DMS53 treated with DMSO at 0.1 percent for 48 hours (cell line): Measurements from ENCODE around the gene SSU72.

Experiments
- DNase-seq: peaks from one replicate; lab custom pipeline; 2025; ENCODE audit not compliant: unreplicated experiment; lab: John Stamatoyannopoulos, UW

SSU72 gene

DNA sequence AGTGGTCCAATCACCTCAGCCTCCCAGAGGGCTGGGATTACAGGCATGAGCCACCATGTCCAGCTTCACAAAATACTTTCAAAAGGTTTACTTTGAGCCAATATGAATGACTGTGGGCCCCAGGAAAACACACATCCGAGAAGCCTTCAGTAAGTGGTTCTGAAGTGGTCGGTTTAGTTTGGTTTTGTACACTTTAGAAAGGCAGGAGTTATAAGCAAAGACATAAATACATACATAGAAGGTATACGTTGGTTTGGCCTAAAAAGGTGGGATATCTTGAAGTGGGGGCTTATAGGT is 37.4 kb upstream of the SSU72 start:
- peak; percentile 43 for DNase-seq

DNA sequence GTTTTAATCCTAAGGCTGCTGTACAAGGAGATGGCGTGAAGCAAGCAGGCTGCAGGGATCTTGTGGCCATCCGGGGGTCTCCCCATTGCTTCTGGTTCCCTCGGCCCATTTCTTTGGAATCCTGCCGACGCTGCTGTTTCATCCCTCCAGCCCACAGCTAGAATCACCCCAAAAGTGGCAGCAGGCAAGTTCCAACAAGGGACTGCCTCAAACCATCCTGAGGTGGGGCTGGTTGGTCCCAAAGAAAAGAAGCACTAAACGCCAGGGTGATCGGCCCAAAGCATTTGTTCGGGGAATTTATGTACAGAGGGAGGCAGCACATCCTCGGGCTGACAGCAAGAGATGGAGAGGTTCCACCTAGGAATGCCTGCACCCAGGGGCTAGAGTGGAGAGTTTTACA is 36.1 kb upstream of the SSU72 start:
- no peak for DNase-seq

DNA sequence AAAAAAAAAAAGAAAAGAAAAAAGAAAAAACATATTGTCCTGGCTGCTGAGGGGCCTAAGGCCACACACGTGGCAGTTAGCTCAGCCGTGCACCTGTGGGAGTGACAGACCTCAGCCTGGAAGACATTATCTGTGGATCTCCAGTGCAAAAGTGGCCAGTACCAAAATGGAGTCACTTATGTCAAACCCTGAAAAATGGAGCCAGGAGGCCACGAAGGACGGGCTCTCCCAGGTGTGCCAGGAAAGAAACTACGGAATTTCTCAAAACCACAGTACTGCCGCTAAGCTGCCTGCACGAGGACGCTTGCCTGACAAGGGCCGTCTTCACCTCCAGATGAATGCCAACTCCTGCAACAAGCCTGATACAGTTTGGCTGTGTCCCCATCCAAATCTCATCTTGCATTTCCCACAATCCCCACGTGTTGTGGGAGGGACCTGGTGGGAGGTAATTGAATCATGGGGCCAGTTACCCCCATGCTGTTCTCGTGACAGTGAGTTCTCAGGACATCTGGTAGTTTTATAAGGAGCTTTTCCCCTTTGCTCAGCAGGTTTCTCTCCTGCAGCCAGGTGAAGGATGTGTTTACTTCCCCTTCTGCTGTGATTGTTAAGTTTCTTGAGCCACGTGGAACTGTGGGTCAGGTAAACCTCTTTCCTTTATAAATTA is 35.3 kb upstream of the SSU72 start:
- no peak for DNase-seq

GRCh38 chr1:1606232-1606631 is 31.6 kb upstream of the SSU72 start:
- DNase-seq, result no peak

GRCh38 chr1:1605724-1606123 is 31.1 kb upstream of the SSU72 start:
- DNase-seq, result no peak

GRCh38 chr1:1605034-1605591 is 30.4 kb upstream of the SSU72 start:
- DNase-seq, result no peak

DNA sequence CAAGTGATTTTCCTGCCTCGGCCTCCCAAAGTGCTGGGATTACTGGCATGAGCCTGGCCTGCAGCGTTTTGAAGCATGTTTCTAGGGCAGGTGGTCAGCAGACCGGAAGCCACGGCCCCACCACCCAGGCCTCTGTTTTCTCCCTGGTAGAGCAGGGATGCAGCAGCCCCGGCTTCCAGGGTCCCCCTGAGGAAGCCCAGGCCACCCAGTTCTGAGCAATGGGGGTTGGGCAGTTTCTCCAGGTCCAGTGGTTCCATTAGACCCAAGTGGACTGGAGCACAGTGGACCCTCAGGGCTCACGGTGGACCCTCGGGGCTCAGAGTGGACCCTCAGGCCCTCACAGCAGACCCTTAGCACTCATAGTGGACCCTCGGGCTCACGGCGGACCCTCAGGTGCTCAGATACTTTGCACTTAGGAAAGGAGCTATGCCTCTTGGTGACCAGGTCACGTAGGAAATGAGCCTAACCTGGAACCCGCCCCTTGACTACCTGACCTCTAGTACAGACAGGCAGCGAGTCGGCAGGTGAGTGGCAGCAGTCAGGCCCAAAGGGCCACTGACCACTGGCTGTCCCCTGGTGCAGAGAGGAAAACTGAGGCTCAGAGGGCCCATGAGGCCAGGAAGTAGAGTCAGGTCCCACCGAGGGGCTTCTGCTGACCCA is 29.8 kb upstream of the SSU72 start:
- no peak for DNase-seq

DNA sequence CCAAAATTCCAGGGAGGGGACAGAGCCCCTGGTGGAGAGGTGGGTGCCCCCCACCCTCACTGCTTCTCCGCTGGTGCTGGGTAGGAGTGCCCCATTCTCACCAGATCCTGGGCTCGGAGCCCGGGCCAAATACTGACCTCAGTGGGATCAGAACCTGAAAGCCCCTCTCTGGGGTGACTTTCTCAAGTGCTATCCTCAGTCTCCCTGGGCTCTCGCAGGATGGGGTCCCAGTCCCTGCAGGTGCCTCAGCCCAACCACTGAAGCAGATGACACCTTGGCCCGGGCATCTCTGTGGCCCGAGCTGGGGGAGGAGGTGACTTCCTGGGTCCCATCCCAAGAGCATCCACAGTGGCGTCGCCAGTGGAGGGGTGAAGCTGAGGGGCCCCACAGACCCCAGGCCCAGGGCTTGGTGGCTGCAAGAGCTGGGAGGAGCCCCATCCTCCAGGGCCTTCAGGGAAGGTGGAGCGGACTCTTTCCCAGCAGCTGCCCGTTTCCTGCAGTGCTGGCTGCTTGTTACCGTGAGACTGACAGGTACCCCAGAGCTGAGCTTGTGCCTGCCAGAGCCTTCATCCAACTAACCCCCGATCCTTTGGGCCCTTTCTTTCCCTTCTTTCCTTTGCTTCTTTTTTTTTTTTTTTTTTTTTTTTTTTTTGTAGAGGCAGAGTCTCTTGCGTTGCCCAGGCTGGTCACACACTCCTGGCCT is 29.2 kb upstream of the SSU72 start:
- no peak for DNase-seq

DNA sequence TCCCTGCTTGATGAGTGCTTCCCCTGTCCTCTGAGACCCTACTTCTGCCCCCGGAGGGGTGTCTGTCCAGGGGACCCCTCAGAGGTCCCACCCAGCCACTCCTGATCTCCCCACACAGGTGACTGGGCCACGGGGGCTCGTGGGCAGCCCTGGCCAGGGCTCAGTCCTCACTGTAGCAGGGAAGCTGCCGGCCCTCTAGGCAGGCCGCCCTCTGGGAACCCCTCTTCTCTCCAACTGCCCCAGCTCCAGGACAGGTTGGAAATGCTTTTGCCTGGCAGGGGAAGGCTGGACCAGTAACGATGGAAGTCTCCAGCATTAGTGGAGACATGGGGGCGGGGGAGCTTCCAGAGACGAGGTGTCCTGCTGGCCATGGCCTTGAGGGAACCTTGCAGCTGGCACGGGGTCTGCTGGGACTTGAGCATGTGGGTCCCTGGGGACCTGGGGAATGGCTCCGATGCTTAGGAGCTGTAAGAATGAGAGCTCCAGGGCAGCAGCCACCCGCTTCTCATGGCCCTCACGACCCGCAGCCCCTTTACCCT is 28.4 kb upstream of the SSU72 start:
- DNase-seq, result no peak

DNA sequence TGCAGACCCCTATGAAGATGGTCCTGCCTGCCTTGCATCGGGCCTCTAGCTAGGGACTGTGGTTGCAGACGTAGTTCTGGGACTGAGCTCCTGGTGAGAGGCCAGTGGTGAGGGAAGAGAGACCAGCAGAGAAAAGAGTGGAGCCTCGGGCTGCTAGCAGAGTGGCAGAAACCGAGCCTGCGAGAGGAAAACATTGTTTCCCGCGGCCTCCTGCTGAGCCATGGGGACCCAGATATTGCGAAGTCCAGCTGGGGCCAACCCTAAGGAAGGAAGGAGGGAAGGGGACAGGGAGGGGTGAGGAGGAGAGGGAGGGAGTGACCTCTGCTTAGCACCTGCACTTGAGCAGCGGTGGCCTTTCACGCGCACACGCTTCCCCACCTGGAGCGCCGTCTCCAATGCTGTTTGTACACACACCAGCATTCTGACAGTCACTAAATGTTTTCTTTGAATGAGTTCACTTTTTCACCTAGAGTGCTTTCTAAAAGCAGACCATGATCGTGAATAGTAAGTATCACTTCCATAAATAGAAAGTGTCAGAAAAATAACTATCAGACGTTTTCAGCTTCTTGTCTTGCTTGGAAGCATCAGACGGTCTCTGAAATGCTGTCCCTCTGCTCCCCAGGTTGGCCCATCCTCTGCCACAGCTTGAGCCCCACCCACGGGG is 27.8 kb upstream of the SSU72 start:
- DNase-seq, result no peak

DNA sequence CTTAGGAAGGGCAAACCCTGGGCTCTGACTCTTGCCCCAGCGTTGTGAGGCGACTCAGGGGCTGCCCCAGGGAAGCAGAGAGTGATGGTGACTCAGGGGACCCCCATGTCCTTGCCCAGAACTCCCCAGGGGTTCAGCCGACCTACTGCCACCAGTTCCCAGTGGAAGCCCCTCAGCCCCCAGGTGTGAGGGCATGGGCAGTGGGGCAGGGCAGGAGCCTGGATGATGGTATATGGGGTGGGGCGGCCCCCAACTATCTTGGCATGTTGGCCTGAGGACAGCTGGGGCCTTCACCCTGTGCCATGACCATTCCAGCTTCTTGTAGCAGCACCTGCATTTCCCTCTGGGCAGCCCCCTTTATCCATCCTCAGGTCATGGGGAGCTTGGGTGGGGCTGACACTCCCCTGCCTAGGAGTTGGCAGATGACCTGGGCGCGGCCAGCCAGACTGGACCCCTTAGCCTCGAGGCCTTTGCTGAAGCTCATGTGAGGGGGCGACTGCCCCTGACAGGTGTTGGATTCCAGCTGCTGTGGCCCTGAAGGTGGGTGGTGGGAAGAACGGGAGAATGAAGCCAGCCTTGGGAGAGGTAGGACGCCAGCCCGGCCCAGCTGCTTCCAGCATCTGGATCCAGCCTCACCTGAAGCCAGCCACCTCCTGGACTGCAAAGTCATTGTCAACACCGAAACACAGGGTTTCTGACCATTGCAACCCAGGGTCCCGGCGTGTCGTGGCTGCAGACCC is 27.1 kb upstream of the SSU72 start:
- DNase-seq, result no peak

DNA sequence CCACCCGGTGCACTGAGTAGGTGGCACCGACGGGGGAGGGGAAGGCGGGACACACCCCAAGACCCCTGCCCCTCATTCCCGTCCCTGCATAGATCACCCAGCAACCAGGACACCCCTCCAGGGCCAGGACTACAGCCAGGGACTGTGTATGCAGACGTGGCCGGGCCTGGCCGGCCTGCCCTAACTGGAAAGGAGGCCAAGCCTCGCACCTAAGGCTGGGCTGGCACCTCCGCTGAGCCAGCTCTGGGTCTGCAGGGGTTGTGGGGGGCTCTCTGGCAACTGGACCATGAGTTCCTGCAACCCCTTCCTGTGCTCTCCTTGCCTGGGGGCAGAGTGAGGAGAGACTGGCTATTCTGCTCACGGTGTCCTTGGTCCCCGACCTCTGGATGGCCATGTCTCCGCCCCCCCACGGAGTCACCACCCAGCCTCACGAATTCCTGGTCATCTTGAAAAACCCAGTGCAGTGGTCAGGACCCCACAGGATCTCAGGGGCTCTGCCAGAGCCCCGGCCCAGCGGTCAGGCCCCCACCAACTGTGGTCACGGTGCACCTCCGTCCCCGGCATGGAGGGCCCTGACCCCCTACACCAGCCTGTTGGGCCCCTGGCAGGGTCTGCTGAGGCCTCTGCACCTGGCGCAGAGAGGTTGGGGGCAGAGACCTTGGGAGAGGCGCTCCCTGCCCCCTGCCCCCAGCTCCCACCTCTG is 26.3 kb upstream of the SSU72 start:
- no peak for DNase-seq

GRCh38 chr1:1599935-1600860 is 25.5 kb upstream of the SSU72 start, which contains the start of gene FNDC10:
Gene FNDC10, minus strand, starts transcription at chr1:1600135. Its CDS starts 120 bp downstream, at chr1:1600015.
- DNase-seq, result no peak

DNA sequence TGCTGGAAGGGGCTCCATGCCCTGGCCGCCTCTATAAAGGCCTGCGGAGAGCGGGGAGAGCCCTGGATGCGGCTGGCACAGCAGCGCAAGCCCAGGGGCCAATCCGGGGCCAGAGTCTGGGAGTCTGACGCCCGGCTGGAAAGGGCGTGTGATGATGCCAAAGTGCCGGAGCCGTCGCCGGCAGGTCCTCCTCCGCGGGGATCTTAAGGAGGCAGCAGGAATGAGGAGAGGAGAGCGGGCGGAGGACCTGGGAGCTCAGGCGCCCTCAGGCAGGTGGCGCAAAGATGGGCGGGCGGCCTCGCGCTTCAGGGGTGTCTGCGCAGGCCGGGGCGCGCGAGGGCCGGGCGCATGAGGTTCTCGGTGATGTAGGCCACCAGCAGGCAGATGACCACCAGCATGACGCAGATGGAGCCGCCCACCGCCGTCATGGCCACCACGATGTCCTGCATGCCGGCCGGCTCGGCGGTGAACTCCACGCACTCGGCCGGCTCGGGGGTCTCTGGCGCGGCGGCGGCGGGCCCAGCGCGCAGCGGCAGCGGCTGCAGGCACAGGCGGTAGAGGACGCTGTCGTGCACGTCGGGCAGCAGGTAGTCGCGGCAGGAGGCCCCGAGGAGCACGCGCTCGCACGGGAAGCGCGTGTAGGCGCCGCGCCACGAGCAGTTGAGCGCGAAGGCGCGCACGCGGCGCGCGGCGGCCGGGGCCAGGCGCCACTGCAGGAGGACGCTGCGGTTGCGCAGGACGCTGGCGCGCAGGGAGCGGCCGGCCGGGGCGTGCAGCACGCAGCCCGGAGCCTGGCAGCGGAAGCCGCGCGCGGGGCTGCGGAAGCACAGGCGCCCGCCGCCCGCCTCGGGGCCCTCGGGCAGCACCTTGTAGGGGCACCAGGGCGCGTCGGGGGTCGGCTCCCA is 24.6 kb upstream of the SSU72 start:
- DNase-seq, result no peak

DNA sequence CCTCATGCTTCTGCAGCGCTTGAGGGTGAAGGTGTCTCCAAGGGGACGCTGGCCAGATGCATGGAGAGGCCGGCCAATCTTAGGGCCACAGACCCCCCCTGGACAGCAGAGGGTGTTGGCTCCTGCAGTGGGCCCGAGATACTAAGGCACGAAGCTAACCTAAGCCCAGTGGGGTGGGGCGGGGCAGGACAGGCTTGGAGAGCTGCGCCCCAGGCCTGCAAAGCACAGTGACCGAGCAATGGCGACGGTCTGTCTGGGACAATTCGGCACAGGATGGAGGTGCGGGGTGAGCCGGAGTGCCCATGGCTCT is 24.0 kb upstream of the SSU72 start:
- no peak for DNase-seq

- DNase-seq, result no peak
Measured at GRCh38 chr1:1598051-1598719, 23.5 kb upstream of the SSU72 start.

DNA sequence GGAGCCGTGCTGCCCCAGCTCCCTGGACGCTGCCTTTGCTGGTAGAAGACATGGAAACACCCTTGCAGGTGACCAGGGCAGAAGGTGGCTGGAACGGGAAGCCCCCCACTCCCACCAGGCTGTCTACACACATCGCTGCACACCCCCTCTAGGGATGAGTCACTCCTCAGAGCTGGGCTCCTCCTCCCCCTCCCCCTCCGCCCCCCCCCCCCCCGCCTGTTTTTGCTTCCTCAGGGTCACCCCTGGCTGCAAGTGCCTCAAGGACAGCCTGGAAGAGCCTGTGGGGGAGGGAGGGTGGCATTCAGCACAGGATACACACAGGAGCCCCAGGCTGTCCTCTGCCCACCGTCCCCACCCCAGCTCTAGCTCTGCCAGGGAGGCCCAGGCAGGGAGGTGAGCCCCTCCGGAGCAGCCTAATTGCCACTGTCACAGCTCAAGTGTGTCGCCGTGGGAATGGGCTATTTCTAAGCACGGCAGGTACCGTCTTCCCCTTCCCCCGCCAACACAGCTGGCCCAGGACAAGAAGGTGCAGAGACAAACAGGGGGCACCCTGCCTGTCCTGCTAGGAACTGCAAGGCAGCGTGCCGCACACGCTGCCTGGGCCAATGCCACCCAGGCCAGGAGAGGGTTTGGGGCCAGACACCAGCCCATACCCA is 22.7 kb upstream of the SSU72 start:
- peak; percentile 29 for DNase-seq
